ENCODE data around the gene GAPVD1. TPM values are rescaled to one million over a fixed set of nuclear protein-coding genes. Genes with fewer than 3 reads are reported as not detected.

Gene GAPVD1
- total RNA-seq, 1 donor from 2014 or later, result 56.5 TPM

DNA sequence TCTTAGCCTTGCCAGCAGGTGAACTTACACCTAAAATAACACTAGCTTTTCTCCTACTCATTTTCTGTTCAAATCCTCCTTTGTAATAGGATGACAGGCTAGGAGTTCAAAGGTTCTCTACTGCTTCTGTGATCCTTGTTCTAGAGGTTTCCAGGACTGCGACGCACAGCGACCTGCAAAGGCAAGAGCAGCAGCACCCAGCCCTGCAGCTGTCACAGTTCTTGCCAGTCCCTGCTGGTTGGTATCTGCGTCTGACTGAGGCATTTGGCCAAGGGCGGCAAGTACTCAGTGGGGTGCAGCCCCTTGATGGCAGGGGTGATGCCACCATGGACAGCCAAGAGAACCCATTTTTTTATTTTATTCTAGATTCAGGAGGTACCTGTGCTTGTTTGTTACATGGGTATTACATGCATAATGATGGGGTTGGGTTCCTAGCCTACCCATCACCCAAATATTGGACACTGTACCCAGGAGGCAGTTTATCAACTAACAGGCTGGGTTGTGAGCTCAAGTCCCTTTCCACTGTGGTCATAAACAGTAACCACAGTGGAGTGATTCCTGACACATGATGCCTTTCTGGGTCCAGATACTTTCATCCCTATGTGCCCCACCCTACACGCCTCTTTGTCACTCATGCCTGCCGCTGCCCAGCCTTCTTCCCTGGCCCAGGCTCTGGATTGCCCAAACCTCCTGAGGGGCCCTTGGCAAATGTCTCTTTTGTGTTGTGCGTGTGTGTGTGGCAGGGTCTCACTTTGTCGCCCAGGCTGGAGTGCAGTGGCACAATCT, 111.0 kb downstream of the GAPVD1 start:
- Mint-ChIP-seq H3K9me3 (ENCODE audit: unreplicated experiment) (no peaks in the 10 kb centered on the region), H3K4me1 (ENCODE audit: unreplicated experiment) (peaks cover 6% of the 10 kb centered on the region), H3K36me3 (ENCODE audit: unreplicated experiment) (peaks cover 1% of the 10 kb centered on the region), H3K27ac (ENCODE audit: unreplicated experiment) (no peak overlapping the region), H3K27me3 (ENCODE audit: unreplicated experiment) (peaks cover 4% of the 10 kb centered on the region), H3K4me3 (ENCODE audit: unreplicated experiment) (no peak overlapping the region)
- no peak for DNase-seq (ENCODE audit: extremely low spot score, unreplicated experiment)
- no peak for TF ChIP-seq CTCF (IDR thresholded peaks at IDR 0.05)

- Mint-ChIP-seq H3K4me1 (ENCODE audit: unreplicated experiment) (peaks cover 6% of the 10 kb centered on the region), H3K27me3 (ENCODE audit: unreplicated experiment) (peaks cover 8% of the 10 kb centered on the region), H3K36me3 (ENCODE audit: unreplicated experiment) (no peaks in the 10 kb centered on the region), H3K9me3 (ENCODE audit: unreplicated experiment) (no peaks in the 10 kb centered on the region), H3K4me3 (ENCODE audit: unreplicated experiment) (peak overlapping the region; percentile 72), H3K27ac (ENCODE audit: unreplicated experiment) (no peak overlapping the region)
- DNase-seq (ENCODE audit: extremely low spot score, unreplicated experiment), result peak; percentile 92
- peak; percentile 89 for TF ChIP-seq CTCF (IDR thresholded peaks at IDR 0.05)
Observed at GRCh38 chr9:125374443-125375309, 113.0 kb downstream of the GAPVD1 start.

DNA sequence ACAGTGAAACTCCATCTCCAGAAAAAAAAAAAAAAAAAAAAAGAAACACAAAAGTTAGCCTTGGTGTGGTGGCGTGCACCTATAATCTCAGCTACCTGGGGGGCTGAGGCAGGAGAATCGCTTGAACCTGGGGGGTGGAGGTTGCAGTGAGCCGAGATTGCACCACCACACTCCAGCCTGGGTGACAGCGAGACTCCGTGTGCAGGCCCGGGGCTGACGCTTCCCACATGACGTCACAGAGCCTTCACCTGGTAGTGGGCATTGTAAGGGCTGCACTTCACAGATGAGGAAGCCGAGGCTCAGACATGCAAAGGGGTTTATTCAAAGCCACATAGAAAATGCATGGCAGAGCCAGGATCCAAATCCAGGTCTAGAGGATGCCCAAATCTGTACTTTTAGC, 114.2 kb downstream of the GAPVD1 start:
- no peaks in the 10 kb centered on the region for H3K9me3 Mint-ChIP-seq (ENCODE audit: unreplicated experiment)
- H3K4me1 Mint-ChIP-seq (ENCODE audit: unreplicated experiment), result peaks cover 6% of the 10 kb centered on the region
- no peak for TF ChIP-seq CTCF (IDR thresholded peaks at IDR 0.05)
- no peak overlapping the region for H3K4me3 Mint-ChIP-seq (ENCODE audit: unreplicated experiment)
- H3K27me3 Mint-ChIP-seq (ENCODE audit: unreplicated experiment), result peaks cover 8% of the 10 kb centered on the region
- H3K27ac Mint-ChIP-seq (ENCODE audit: unreplicated experiment), result no peak overlapping the region
- DNase-seq (ENCODE audit: extremely low spot score, unreplicated experiment), result no peak
- H3K36me3 Mint-ChIP-seq (ENCODE audit: unreplicated experiment), result no peaks in the 10 kb centered on the region

DNA sequence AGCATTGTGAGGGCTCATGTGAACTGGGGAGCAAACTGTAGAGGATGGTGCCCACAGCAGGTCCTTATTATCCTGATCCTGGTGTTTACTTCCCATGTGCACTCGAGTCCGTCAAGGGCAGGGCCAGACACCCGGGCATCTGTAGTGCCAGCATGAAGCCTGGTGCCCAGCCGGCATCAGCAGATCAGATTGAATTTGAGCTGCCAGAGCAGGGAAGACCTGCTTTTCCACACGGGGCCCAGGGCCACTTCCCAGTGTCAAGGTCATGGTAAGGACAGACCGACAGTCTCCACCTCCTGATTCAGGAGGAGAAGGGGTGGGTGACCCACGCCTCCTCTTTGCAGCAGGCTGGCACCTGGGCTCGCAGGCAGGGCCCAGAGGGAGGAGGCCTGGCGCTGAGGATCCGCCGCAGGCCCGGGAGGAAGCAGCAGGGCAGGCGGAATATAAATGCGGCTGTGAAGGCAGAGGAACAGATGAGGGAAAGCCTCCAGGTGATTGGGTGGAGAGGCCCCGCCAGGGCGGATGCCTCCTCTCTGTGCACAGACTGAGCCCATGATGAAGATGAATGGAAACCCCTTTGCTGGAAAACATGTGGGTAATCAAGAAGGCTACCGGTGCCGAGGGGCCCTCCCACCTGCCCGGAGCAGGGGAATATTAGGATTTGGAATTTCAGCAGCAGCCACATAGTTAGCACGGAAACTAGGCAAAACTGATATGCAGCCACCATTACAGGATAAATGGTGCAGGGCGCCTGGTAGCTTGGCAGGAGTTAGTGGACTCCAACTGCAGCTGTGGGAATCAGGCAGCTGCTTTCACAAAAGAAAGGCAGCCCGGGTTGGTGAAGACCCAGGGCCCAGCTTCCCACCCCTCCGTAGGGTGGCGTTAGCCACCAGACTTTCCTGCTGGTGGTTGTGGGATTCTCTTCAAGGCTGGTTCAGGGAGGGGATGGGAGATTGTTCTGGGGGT, 114.9 kb downstream of the GAPVD1 start:
- H3K36me3 Mint-ChIP-seq (ENCODE audit: unreplicated experiment), result no peaks in the 10 kb centered on the region
- TF ChIP-seq CTCF (IDR thresholded peaks at IDR 0.05), result no peak
- H3K27me3 Mint-ChIP-seq (ENCODE audit: unreplicated experiment), result peaks cover 8% of the 10 kb centered on the region
- H3K4me1 Mint-ChIP-seq (ENCODE audit: unreplicated experiment), result peaks cover 6% of the 10 kb centered on the region
- H3K27ac Mint-ChIP-seq (ENCODE audit: unreplicated experiment), result no peak overlapping the region
- DNase-seq (ENCODE audit: extremely low spot score, unreplicated experiment), result no peak
- H3K4me3 Mint-ChIP-seq (ENCODE audit: unreplicated experiment), result no peak overlapping the region
- H3K9me3 Mint-ChIP-seq (ENCODE audit: unreplicated experiment), result no peaks in the 10 kb centered on the region
